Vagina (tissue), 2 donors: ENCODE results near the gene PRDX4.

ENCODE experiments used
- POLR2A ChIP-seq, 2 donors: fragments of 450-650 bp; IDR thresholded peaks; one replicate each; pipeline ENCODE4 v1.6.1; 2017; ENCODE audit warnings: antibody characterized with exemption in 2 of 2, mild to moderate bottlenecking in 2 of 2, moderate library complexity in 2 of 2
- POLR2AphosphoS5 ChIP-seq, 2 donors: sonication (generic); formaldehyde crosslinking; IDR thresholded peaks; one replicate each; pipeline ENCODE4 v1.9.0; 2017; ENCODE audit warnings: antibody characterized with exemption in 2 of 2, mild to moderate bottlenecking in 2 of 2, low read depth in 1 of 2; ENCODE audit not compliant: insufficient read depth in 1 of 2
- TF ChIP-seq, protein P1 (sequence below), 3 experiments: fragments of 450-650 bp in 2 of 3; fragments of 200-600 bp in 1 of 3; sonication (generic) in 1 of 3; IDR thresholded peaks; one replicate each; pipeline ENCODE4 v1.5.1; 2017 to 2019; ENCODE audit warnings: antibody characterized with exemption in 3 of 3, mild to moderate bottlenecking in 2 of 3, moderate library complexity in 2 of 3

DNA sequence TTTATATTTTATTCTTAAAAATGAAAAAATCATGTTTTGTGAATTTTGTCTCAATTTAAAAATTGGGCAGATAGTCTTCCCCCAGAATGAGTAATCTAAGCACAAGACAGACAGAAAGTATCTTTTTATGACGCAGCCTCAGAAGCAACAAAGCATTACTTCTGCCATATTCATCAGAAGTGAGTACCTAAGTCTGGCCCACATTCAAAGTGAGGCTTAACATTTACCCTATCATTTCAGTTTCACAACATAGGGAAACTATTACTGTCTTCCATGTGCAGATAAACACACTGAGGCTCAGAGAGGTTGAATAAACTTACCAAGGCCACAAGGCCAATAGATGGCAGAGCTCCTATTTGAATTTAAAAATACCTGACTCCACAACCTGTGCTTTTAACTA, 4.4 kb upstream of the PRDX4 start:
- TF ChIP-seq POLR2AphosphoS5 (IDR thresholded peaks at IDR 0.05; ENCODE audit: insufficient read depth in 1 of 2, low read depth in 1 of 2), result no peak
- TF ChIP-seq, protein P1, sequence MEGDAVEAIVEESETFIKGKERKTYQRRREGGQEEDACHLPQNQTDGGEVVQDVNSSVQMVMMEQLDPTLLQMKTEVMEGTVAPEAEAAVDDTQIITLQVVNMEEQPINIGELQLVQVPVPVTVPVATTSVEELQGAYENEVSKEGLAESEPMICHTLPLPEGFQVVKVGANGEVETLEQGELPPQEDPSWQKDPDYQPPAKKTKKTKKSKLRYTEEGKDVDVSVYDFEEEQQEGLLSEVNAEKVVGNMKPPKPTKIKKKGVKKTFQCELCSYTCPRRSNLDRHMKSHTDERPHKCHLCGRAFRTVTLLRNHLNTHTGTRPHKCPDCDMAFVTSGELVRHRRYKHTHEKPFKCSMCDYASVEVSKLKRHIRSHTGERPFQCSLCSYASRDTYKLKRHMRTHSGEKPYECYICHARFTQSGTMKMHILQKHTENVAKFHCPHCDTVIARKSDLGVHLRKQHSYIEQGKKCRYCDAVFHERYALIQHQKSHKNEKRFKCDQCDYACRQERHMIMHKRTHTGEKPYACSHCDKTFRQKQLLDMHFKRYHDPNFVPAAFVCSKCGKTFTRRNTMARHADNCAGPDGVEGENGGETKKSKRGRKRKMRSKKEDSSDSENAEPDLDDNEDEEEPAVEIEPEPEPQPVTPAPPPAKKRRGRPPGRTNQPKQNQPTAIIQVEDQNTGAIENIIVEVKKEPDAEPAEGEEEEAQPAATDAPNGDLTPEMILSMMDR (IDR thresholded peaks at IDR 0.05), result no peak
- TF ChIP-seq POLR2A (IDR thresholded peaks at IDR 0.05), result no peak
